ENCODE results near the gene LRSAM1. TPM values are rescaled to one million over a fixed set of nuclear protein-coding genes. Genes with fewer than 3 reads are reported as not detected.
A peak's percentile ranks its signal among the peaks of the same experiment; 100 is the strongest.

Gene LRSAM1
- total and polyA plus RNA-seq, 2 of the 8 experiments (the other 6 are each of a cell fraction or from before 2014, with no cell fraction given) = 9.7 to 18.3 TPM

GRCh38 chr9:127496974-127497373 lies 45.7 kb downstream of the LRSAM1 start:
- H3K79me2 ChIP-seq (ENCODE audit: control insufficient read depth in 1 of 2, insufficient read depth in 2 of 2, low read length in 2 of 2) = no peaks in the 10 kb centered on the region
- no peak overlapping the region for H2AK5ac ChIP-seq (ENCODE audit: low read depth, low read length)
- FAIRE-seq (no peak), DNase-seq (ENCODE audit: low read depth in 1 of 2, low spot score in 2 of 2) (no peak)
- H2BK120ac ChIP-seq (replicated peaks; ENCODE audit: low read depth, low read length) = no peak overlapping the region
- no peak overlapping the region for H2BK15ac ChIP-seq (ENCODE audit: low read length)
- H3K4ac ChIP-seq (replicated peaks; ENCODE audit: insufficient read length, low read depth, low read length) = no peak overlapping the region
- no peak overlapping the region for H3K18ac ChIP-seq (ENCODE audit: extremely low read depth, low read length)
- no peak overlapping the region for H3K14ac ChIP-seq (ENCODE audit: insufficient read length)
- H3K27me3 ChIP-seq (replicated peaks in 1 of 4; ENCODE audit: control insufficient read depth in 3 of 4, extremely low read depth in 1 of 4, insufficient read depth in 3 of 4, low read length in 3 of 4) = no peaks in the 10 kb centered on the region
- H2AFZ ChIP-seq (ENCODE audit: low read length) = no peak overlapping the region
- WGBS, 2 experiments (ENCODE audit: extremely low coverage in 1 of 2, insufficient coverage in 1 of 2, insufficient read length in 1 of 2, insufficient replicate concordance in 2 of 2, low coverage in 1 of 2, low lambda C conversion rate in 2 of 2, missing lambda C conversion rate in 1 of 2) = 98% methylated on average over 9 of the region's 12 CpGs; no CpG with 5 or more reads in 1 of the 2 experiments
- CTCF ChIA-PET (ENCODE audit: partially characterized antibody) = interaction anchor here (0.8 to 1.7 kb wide), 7 partner anchors 8 to 92 kb away, joined by 3 to 4 read pairs (median 3); no protein-coding TSS in a partner anchor
- H3K56ac ChIP-seq (replicated peaks; ENCODE audit: insufficient read length, low read depth, low read length) = no peak overlapping the region
- H3K27ac ChIP-seq (ENCODE audit: low read depth, low read length) = no peak overlapping the region
- H3K9ac ChIP-seq (replicated peaks in 1 of 4; ENCODE audit: extremely low read depth in 1 of 4, low read depth in 3 of 4, low read length in 3 of 4) = no peak overlapping the region
- H3K79me1 ChIP-seq (ENCODE audit: low read depth, low read length) = no peaks in the 10 kb centered on the region
- no peaks in the 10 kb centered on the region for H4K20me1 ChIP-seq (replicated peaks in 1 of 2; ENCODE audit: control insufficient read depth in 1 of 2, insufficient read depth in 2 of 2, low read length in 2 of 2)
- H2BK5ac ChIP-seq (ENCODE audit: low read depth, low read length) = no peak overlapping the region
- H3K4me2 ChIP-seq (ENCODE audit: insufficient read depth in 1 of 2, low read depth in 2 of 2, low read length in 2 of 2) = no peak overlapping the region
- no peaks in the 10 kb centered on the region for H3K4me1 ChIP-seq (replicated peaks in 1 of 4; ENCODE audit: control insufficient read depth in 3 of 4, insufficient read depth in 4 of 4, low read length in 3 of 4)
- H3K9me3 ChIP-seq (ENCODE audit: insufficient read depth in 2 of 2, low read depth in 1 of 2, low read length in 1 of 2) = no peaks in the 10 kb centered on the region
- no peak overlapping the region for H3K4me3 ChIP-seq (ENCODE audit: extremely low read depth in 1 of 4, insufficient read depth in 2 of 4, low read depth in 3 of 4, low read length in 4 of 4)
- H4K5ac ChIP-seq (ENCODE audit: insufficient read length, low read depth, low read length) = no peak overlapping the region
- H3K36me3 ChIP-seq (ENCODE audit: control insufficient read depth in 2 of 4, insufficient read depth in 4 of 4, low read length in 3 of 4) = peaks cover 3 to 7% (median 5%) of the 10 kb centered on the region in 4 experiments; a peak in 4 of 8 replicates
- POLR2A ChIA-PET (ENCODE audit: partially characterized antibody) = interaction anchor here (0.8 to 1.7 kb wide), 2 partner anchors 46 to 112 kb away, joined by 3 to 8 read pairs; partner anchors contain the start of genes LRSAM1 and RPL12
- H4K91ac ChIP-seq (replicated peaks; ENCODE audit: insufficient read length, low read length) = no peak overlapping the region
- no peaks in the 10 kb centered on the region for H3K23me2 ChIP-seq (ENCODE audit: low read depth, low read length)
- H3K23ac ChIP-seq (ENCODE audit: insufficient read length) = no peak overlapping the region
- no peak overlapping the region for H2BK20ac ChIP-seq (ENCODE audit: low read length)
- H4K8ac ChIP-seq (ENCODE audit: extremely low read depth, insufficient read depth, low read length) = no peak overlapping the region
- no peak overlapping the region for H2BK12ac ChIP-seq (ENCODE audit: low read depth, low read length)
- TF ChIP-seq CBX5 (IDR thresholded peaks at IDR 0.05; ENCODE audit: low read depth, low read length) (no peak), KDM5A (IDR thresholded peaks at IDR 0.05; ENCODE audit: low read length) (no peak), KDM4A (IDR thresholded peaks at IDR 0.05; ENCODE audit: low read depth, low read length, severe bottlenecking) (no peak), NANOG (IDR thresholded peaks at IDR 0.05; ENCODE audit: insufficient read depth, low read depth, low read length, poor library complexity, severe bottlenecking) (no peak), MAX (IDR thresholded peaks at IDR 0.05) (peak; percentile 55; the same call in 1 of the 2 replicates), EP300 (IDR thresholded peaks at IDR 0.05; ENCODE audit: borderline replicate concordance in 1 of 2, low read depth in 2 of 2, low read length in 2 of 2) (no peak), YY1 (IDR thresholded peaks at IDR 0.05; ENCODE audit: low read depth, low read length) (no peak), SUZ12 (IDR thresholded peaks at IDR 0.05; ENCODE audit: low read length) (no peak), NRF1 (IDR thresholded peaks at IDR 0.05; ENCODE audit: low read depth, low read length) (no peak), BCL11A (IDR thresholded peaks at IDR 0.05; ENCODE audit: low read depth in 2 of 2, low read length in 2 of 2) (no peak), SP2 (IDR thresholded peaks at IDR 0.05; ENCODE audit: low read length) (no peak), MAFK (IDR thresholded peaks at IDR 0.05; ENCODE audit: low read depth, low read length) (no peak)
- TF ChIP-seq, protein P1, sequence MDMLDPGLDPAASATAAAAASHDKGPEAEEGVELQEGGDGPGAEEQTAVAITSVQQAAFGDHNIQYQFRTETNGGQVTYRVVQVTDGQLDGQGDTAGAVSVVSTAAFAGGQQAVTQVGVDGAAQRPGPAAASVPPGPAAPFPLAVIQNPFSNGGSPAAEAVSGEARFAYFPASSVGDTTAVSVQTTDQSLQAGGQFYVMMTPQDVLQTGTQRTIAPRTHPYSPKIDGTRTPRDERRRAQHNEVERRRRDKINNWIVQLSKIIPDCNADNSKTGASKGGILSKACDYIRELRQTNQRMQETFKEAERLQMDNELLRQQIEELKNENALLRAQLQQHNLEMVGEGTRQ (IDR thresholded peaks at IDR 0.05; ENCODE audit: low read length) = no peak

Measured in H1 (cell line).